GM12891 (cell line): ENCODE measurements around the gene SPTAN1.
"Not testable (repeated sequence)": the region's sequence is repeated elsewhere in the genome, so short reads cannot be mapped to it uniquely, and the experiment has no call there.

Experiments used
- PAX5 ChIP-seq: IDR thresholded peaks from 2 replicates; pipeline ENCODE4 v1.6.1; 2011; ENCODE audit warnings: low read length, moderate library complexity, mild to moderate bottlenecking; ENCODE audit not compliant: insufficient read depth, severe bottlenecking
- POLR2A ChIP-seq: IDR thresholded peaks from 2 replicates; pipeline ENCODE4 v1.6.1; 2011; ENCODE audit warnings: low read depth, low read length, control low read depth

DNA sequence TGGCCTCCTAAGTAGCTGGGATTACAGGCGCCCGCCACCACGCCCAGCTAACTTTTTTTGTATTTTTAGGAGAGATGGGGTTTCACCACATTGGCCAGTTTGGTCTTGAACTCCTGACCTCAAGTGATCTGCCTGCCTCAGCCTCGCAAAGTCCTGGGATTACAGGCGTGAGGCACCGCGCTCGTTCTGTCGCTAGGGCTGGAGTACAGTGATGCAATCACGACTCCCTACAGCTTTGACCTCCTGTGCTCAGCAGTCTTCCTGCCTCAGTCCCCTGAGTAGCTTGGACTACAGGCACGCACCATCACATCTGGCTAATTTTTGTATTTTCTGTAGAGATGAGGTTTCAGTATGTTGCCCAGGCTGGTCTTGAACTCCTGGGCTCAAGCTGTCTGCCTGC lies 34.5 kb downstream of the SPTAN1 start:
- not testable (repeated sequence) for TF ChIP-seq POLR2A, PAX5
